IPS-18a (cell line): ENCODE results near the gene ARHGAP24.
"Not testable (repeated sequence)": the region's sequence is repeated elsewhere in the genome, so short reads cannot be mapped to it uniquely, and the experiment has no call there.

Experiments used
- H3K27ac ChIP-seq: one replicate; pipeline ENCODE4 v1.5.1; 2013; ENCODE audit warnings: low read length
- H3K27me3 ChIP-seq: one replicate; pipeline ENCODE4 v1.6.1; 2013; ENCODE audit warnings: mild to moderate bottlenecking, low read length; ENCODE audit not compliant: control insufficient read depth, insufficient read depth
- H3K36me3 ChIP-seq: one replicate; pipeline ENCODE4 v1.6.1; 2013; ENCODE audit warnings: low read depth, low read length; ENCODE audit not compliant: control insufficient read depth
- H3K4me1 ChIP-seq: one replicate; pipeline ENCODE4 v1.6.1; 2013; ENCODE audit warnings: low read depth, low read length; ENCODE audit not compliant: control insufficient read depth
- H3K4me3 ChIP-seq: one replicate; pipeline ENCODE4 v1.5.1; 2013; ENCODE audit warnings: low read length
- H3K9ac ChIP-seq: one replicate; pipeline ENCODE4 v1.6.1; 2013; ENCODE audit warnings: mild to moderate bottlenecking, low read length, moderate library complexity
- H3K9me3 ChIP-seq: one replicate; pipeline ENCODE4 v1.6.1; 2013; ENCODE audit warnings: low read depth, low read length; ENCODE audit not compliant: control insufficient read depth

Gene ARHGAP24

GRCh38 chr4:85834934-85835333 is 360.0 kb downstream of the ARHGAP24 start:
- Histone ChIP-seq H3K9me3 (no peaks in the 10 kb centered on the region), H3K9ac (no peak overlapping the region), H3K27ac (no peak overlapping the region), H3K4me1 (no peaks in the 10 kb centered on the region), H3K27me3 (no peaks in the 10 kb centered on the region), H3K4me3 (no peak overlapping the region), H3K36me3 (no peaks in the 10 kb centered on the region)

DNA sequence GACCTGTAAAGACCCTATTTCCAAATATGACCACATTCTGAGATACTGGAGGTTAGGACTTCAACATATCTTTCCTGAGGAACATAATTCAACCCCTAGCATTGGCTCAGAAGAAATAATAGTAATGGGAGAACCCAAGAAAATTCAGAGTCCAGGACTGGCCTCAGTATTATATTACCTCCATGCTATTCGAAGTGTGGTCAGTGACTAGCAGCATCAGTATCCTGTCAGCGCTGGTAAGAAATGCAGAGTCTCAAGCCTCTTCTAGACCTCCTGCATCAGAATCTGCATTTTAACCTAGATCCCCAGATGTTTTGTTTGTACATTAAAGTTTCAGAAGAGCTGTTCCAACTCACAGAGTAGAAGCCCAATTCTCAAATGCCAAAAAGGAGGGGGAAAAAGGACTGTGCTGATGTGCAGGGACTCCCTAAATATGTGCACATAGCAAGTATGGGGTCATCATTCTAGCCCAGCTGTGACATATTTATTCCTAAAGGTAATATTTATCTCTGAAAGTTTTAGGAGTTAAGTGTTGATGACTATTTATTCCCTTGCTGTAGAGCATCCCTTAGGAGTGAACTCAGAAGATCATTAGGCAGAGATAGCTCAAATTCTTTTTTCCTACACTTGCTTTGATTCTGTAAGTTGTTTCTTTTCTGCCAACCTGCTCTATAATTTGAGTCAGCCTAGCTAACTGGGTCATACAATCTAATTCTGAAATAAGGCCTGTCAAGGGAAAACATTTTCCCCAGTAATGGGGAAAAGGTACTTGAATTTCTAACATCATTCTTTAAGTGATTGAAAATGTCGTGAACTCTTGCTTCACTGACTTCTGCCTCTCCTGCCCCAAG is 361.9 kb downstream of the ARHGAP24 start:
- no peaks in the 10 kb centered on the region for H3K9me3 ChIP-seq
- no peaks in the 10 kb centered on the region for H3K27me3 ChIP-seq
- H3K4me3 ChIP-seq = no peak overlapping the region
- H3K36me3 ChIP-seq = no peaks in the 10 kb centered on the region
- H3K9ac ChIP-seq = no peak overlapping the region
- H3K4me1 ChIP-seq = no peaks in the 10 kb centered on the region
- no peak overlapping the region for H3K27ac ChIP-seq

DNA sequence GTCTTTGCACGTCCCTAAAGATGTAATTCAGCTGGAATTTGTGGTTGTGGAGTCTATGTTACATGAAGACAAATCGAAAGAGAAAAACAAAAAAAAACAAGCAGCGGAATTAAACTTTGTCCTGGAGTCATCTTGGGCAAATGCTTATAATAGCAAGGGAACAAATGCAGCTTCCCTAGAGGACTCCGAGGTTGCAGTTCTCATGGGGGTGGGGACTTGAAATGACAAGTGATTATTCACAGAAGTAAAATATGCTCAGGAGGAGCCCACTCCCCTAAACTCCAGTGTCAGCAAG is 362.4 kb downstream of the ARHGAP24 start:
- Histone ChIP-seq H3K4me1 (no peaks in the 10 kb centered on the region), H3K27me3 (no peaks in the 10 kb centered on the region), H3K36me3 (no peaks in the 10 kb centered on the region), H3K9ac (no peak overlapping the region), H3K9me3 (no peaks in the 10 kb centered on the region), H3K27ac (no peak overlapping the region), H3K4me3 (no peak overlapping the region)

DNA sequence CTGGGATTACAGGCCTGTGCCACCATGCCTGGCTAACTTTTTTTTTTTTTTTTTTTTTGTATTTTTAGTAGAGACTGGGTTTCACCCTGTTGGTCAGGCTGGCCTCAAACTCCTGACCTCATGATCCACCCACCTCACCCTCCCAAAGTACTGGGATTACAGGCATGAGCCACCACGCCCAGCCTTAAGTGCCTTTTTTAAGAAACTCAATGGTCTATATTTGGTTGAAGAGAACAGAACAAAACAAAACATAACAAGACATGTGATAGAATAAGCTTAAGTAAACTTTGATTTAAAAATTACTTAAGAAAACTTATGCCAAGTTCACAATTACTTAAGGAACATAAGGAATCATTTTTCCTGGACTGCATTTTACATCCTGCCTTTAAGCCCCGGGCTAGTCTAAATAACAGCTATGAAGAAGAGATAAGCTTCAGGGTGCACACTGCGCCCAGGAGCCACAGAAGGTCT is 365.1 kb downstream of the ARHGAP24 start:
- not testable (repeated sequence) for H3K4me1 ChIP-seq, H3K27me3 ChIP-seq, H3K4me3 ChIP-seq, H3K9ac ChIP-seq, H3K27ac ChIP-seq, H3K9me3 ChIP-seq, H3K36me3 ChIP-seq

DNA sequence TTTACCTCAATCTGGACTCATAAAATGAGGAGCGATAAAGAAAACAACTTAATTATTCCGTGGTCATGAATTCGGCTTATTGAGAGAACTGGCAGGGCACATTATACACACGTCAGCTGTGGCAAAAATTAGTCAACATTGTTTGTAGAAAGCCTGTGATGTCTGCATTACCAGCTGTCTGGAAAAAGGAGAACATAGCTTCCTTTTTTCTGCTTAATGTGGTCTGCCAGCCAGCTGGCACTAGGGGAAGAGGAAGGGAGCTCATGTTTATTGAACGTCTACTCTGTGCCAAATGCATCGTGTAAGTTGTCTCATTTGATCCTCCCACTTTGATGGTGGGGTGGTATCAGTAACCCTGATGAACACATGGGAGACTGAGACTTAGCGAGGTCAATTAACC is 367.6 kb downstream of the ARHGAP24 start:
- Histone ChIP-seq H3K27ac (no peak overlapping the region), H3K4me1 (no peaks in the 10 kb centered on the region), H3K4me3 (no peak overlapping the region), H3K9me3 (no peaks in the 10 kb centered on the region), H3K9ac (no peak overlapping the region), H3K27me3 (no peaks in the 10 kb centered on the region), H3K36me3 (no peaks in the 10 kb centered on the region)

DNA sequence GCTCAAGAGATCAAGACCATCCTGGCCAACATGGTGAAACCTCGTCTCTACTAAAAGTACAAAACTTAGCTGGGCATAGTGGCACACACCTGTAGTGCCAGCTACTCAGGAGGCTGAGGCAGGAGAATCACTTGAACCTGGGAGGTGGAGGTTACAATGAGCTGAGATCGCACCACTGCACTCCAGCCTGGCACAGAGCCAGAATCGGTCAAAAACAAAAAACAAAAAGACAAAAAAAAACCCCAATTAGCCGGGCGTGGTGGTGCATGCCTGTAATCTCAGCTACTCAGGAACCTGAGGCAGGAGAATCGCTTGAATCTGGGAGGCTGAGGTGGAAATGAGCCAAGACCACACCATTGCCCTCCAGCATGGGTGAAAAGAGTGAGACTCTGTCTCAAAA is 378.8 kb downstream of the ARHGAP24 start:
- not testable (repeated sequence) for H3K27ac ChIP-seq, H3K36me3 ChIP-seq, H3K9me3 ChIP-seq, H3K9ac ChIP-seq, H3K4me3 ChIP-seq, H3K27me3 ChIP-seq, H3K4me1 ChIP-seq

DNA sequence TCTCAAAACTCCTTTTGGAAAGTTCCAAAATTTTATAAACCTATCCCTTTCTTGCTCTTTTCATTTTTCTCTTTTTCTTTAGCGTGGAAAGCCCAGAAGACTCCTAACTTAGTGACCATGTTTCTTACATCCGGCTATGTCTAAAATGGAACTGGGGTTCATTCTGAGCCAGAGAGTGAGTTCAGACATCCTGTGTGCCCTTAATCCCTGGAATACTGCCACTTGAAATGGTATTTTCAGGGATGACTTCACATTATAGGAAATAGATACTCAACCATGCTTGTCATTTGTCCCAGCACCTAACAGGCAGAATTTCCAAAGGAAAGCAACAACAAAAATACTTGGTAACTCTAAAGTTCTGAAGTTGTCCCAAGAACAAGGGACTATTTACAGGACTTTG is 379.6 kb downstream of the ARHGAP24 start:
- H3K9me3 ChIP-seq = no peaks in the 10 kb centered on the region
- no peaks in the 10 kb centered on the region for H3K4me1 ChIP-seq
- no peaks in the 10 kb centered on the region for H3K36me3 ChIP-seq
- no peak overlapping the region for H3K9ac ChIP-seq
- no peak overlapping the region for H3K27ac ChIP-seq
- H3K4me3 ChIP-seq = no peak overlapping the region
- no peaks in the 10 kb centered on the region for H3K27me3 ChIP-seq

DNA sequence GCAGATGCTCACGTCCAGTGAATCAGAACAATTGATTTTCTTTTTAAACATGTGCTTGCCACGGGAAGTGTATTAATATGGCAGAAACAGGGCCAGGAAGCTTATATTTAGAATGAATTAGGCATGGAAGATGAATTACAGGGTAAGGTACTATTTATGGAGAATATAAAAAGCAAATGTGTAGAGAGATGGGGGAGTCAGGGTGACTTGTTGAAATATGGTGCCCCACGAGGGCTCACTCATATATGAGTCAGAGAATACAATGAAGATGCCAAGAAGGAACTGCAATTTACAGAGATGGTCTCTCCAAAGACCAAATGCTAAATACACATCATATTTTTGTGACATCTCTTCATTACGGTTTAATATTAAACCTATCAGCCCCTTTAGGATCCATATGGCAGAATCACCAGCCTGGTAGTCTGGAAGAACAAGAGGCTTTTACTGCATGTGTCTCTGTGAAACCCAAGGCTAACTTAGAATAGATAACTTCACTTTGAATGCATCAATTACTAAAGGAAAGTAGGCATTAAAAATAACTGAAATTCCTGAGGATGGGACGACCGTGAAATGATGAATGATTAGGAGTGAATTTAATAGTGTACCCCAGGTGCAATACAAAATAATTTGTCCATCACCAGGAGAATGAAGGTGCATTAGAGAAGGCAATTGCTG is 385.3 kb downstream of the ARHGAP24 start:
- no peak overlapping the region for H3K27ac ChIP-seq
- no peak overlapping the region for H3K4me3 ChIP-seq
- no peak overlapping the region for H3K9ac ChIP-seq
- H3K36me3 ChIP-seq = no peaks in the 10 kb centered on the region
- no peaks in the 10 kb centered on the region for H3K4me1 ChIP-seq
- no peaks in the 10 kb centered on the region for H3K9me3 ChIP-seq
- no peaks in the 10 kb centered on the region for H3K27me3 ChIP-seq

DNA sequence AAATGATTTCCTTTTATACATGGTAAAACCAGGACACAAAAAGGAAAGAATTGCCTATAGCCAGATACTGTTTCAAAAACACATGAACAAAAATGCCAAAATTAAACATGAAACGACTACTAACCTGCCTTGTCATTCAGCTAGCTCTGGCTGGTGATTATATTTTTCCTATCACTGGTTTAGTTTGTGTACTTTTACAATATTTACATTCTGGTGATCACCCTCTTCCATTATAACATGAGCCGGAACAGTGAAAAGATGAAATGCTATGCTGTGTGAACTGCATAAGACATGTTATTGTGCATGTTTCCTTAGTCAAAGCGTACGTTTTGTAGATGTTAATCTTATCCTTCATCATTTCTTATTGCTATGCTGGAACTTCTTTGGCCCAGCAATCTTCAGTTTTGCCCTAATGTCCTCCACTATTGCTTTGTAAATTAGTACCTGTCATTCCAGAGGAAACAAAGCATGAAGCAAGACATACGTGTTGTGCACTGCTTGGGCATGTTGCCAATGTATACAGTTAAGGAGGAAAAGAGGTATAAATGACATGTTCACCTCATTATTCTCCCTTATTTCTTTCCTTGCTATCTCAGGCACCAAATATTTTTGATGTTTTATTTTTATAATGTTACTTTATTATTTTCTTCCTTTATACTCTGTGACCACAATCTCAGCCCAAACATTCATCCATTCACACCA is 386.3 kb downstream of the ARHGAP24 start:
- H3K27me3 ChIP-seq = no peaks in the 10 kb centered on the region
- H3K4me3 ChIP-seq = no peak overlapping the region
- no peaks in the 10 kb centered on the region for H3K36me3 ChIP-seq
- H3K9ac ChIP-seq = no peak overlapping the region
- H3K4me1 ChIP-seq = no peaks in the 10 kb centered on the region
- no peak overlapping the region for H3K27ac ChIP-seq
- H3K9me3 ChIP-seq = no peaks in the 10 kb centered on the region

DNA sequence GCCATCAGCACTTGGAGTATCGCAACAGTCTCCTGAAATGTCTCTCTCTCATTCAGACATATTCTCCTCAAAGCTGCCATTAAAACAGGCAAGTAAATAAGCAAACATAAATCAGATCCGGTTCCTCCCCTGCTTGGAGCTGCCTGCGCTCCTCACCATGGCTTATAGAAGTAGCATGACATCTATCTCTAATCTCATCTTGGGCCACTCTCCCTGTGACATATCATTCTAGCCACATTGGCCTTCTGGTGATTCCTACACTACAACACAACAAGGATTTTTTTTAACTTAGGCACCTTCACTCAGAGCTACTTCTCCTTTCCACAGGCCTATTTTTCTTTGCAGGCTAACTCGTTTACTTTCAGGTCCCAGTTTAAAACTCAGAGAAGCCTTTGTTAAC is 387.9 kb downstream of the ARHGAP24 start:
- Histone ChIP-seq H3K27me3 (no peaks in the 10 kb centered on the region), H3K4me3 (no peak overlapping the region)

GRCh38 chr4:85864259-85865205 is 389.6 kb downstream of the ARHGAP24 start:
- no peaks in the 10 kb centered on the region for H3K27me3 ChIP-seq
- no peaks in the 10 kb centered on the region for H3K36me3 ChIP-seq
- no peak overlapping the region for H3K4me3 ChIP-seq
- no peak overlapping the region for H3K9ac ChIP-seq
- H3K9me3 ChIP-seq = no peaks in the 10 kb centered on the region
- no peak overlapping the region for H3K27ac ChIP-seq
- no peaks in the 10 kb centered on the region for H3K4me1 ChIP-seq

More for the DNA sequence above, 387.9 kb downstream of the ARHGAP24 start:
- no peaks in the 10 kb centered on the region for H3K9me3 ChIP-seq
- H3K4me1 ChIP-seq = no peaks in the 10 kb centered on the region
- no peak overlapping the region for H3K9ac ChIP-seq
- H3K36me3 ChIP-seq = no peaks in the 10 kb centered on the region
- no peak overlapping the region for H3K27ac ChIP-seq
